ENCODE results near the gene CA12. TPM values are rescaled to one million over a fixed set of nuclear protein-coding genes. Genes with fewer than 3 reads are reported as not detected.

CA12 gene
- total RNA-seq, 4 donors from 2014 or later, result 13.3 to 46.7 (median 17.5) TPM

- Histone ChIP-seq H3K4me3 (no peak overlapping the region), H3K27me3 (no peaks in the 10 kb centered on the region), H3K27ac (no peak overlapping the region), H3K4me1 (peaks cover 0 to 17% (median 0%) of the 10 kb centered on the region in 3 donors), H3K9me3 (no peaks in the 10 kb centered on the region), H3K36me3 (no peaks in the 10 kb centered on the region)
- WGBS, 2 donors (ENCODE audit: low coverage in 1 of 2), result 71 to 83% methylated on average over 1 to 3 of the region's 3 CpGs
- TF ChIP-seq EP300 (IDR thresholded peaks at IDR 0.05) (no peak), POLR2A (IDR thresholded peaks at IDR 0.05) (no peak), POLR2AphosphoS5 (IDR thresholded peaks at IDR 0.05) (no peak)
- TF ChIP-seq, protein P1, sequence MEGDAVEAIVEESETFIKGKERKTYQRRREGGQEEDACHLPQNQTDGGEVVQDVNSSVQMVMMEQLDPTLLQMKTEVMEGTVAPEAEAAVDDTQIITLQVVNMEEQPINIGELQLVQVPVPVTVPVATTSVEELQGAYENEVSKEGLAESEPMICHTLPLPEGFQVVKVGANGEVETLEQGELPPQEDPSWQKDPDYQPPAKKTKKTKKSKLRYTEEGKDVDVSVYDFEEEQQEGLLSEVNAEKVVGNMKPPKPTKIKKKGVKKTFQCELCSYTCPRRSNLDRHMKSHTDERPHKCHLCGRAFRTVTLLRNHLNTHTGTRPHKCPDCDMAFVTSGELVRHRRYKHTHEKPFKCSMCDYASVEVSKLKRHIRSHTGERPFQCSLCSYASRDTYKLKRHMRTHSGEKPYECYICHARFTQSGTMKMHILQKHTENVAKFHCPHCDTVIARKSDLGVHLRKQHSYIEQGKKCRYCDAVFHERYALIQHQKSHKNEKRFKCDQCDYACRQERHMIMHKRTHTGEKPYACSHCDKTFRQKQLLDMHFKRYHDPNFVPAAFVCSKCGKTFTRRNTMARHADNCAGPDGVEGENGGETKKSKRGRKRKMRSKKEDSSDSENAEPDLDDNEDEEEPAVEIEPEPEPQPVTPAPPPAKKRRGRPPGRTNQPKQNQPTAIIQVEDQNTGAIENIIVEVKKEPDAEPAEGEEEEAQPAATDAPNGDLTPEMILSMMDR (IDR thresholded peaks at IDR 0.05), result no peak
- no peak for ATAC-seq
Measured at GRCh38 chr15:63274427-63274826, 107.2 kb downstream of the CA12 start.

Other genes starting within 250 kb of the CA12 start
- 100 to 1,000 TPM in 3 of 4 donors, 10 to 100 TPM in 1; 85.1 to 118 (median 106) TPM for gene RPS27L, start 224.4 kb downstream of the CA12 start, total RNA-seq
- gene RAB8B, start 192.2 kb downstream of the CA12 start, total RNA-seq, result 10 to 100 TPM; 26.1 to 48.1 (median 33.0) TPM
- 10 to 100 TPM in 2 of 4 donors, 1 to 10 TPM in 2; 8.1 to 18.7 (median 11.5) TPM for gene APH1B, start 104.2 kb downstream of the CA12 start, total RNA-seq
- 10 to 100 TPM; 36.6 to 50.3 (median 45.5) TPM for gene USP3, start 122.7 kb upstream of the CA12 start, total RNA-seq
- 10 to 100 TPM; 16.1 to 68.9 (median 39.0) TPM for gene FBXL22, start 215.5 kb upstream of the CA12 start, total RNA-seq